ENCODE results near the gene A4GALT. TPM values are rescaled to one million over a fixed set of nuclear protein-coding genes. Genes with fewer than 3 reads are reported as not detected.

The A4GALT gene
- total and polyA plus RNA-seq, 7 donors: 1.6 to 51.0 (median 23.5) TPM

GRCh38 chr22:42726811-42727210 is 6.1 kb upstream of the A4GALT start:
- intact Hi-C loops (cut with DNase I): no loop called here
- H3K27ac ChIP-seq: no peak overlapping the region
- no peaks in the 10 kb centered on the region for H3K4me1 ChIP-seq
- no peaks in the 10 kb centered on the region for H3K9me3 ChIP-seq
- DNase-seq: no peak
- no peak overlapping the region for H3K4me3 ChIP-seq
- no peaks in the 10 kb centered on the region for H3K36me3 ChIP-seq
- TF ChIP-seq CTCF (IDR thresholded peaks at IDR 0.05) (no peak), POLR2AphosphoS5 (IDR thresholded peaks at IDR 0.05) (no peak), POLR2A (IDR thresholded peaks at IDR 0.05) (no peak), EP300 (IDR thresholded peaks at IDR 0.05) (no peak)
- no peaks in the 10 kb centered on the region for H3K27me3 ChIP-seq
- 85 to 90% methylated on average over 6 of the region's 6 CpGs for WGBS, 2 donors

DNA sequence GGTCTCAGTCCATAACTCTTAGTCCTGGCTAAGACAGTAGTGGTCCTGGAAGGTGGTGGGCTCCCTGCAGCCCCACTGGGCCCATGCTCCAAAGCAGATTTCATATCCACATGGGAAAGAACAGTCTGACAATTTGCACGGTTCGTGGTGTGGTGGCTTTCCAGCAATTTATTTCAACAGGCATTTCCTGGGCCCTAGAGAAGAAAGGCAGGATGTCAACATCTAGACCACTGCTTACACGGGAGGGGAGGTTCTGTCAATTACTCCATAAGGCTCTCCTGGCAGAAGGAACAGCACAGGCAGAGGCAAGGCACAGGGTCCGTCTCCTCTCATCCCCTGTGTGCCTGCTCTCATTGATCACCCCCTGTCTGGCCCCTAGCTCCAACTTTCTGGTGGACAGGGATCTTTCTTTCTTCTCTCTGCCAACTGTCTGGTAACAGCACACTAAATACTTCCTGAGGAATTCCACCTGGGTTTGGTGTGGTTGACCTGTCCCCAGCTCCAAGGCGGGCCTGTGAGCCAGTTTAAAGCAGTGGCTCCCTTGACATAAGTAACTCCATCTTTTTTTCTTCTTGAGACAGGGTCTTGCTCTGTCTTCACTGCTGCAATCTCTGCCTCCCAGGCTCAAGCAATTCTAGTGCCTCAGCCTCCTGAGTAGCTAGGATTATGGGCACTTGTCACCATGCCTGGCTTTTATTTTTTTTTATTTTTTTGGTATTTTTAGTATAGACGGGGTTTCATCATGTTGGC is 5.1 kb upstream of the A4GALT start:
- Histone ChIP-seq H3K9me3 (no peaks in the 10 kb centered on the region), H3K36me3 (no peaks in the 10 kb centered on the region), H3K4me1 (peaks cover 0 to 8% (median 4%) of the 10 kb centered on the region in 4 donors), H3K27me3 (no peaks in the 10 kb centered on the region), H3K4me3 (no peak overlapping the region), H3K27ac (no peak overlapping the region)
- WGBS, 2 donors: 71 to 73% methylated on average over 6 of the region's 6 CpGs
- TF ChIP-seq POLR2AphosphoS5 (IDR thresholded peaks at IDR 0.05): no peak
- TF ChIP-seq CTCF (IDR thresholded peaks at IDR 0.05): no peak
- TF ChIP-seq EP300 (IDR thresholded peaks at IDR 0.05): no peak
- TF ChIP-seq POLR2A (IDR thresholded peaks at IDR 0.05): no peak
- no peak for DNase-seq
- intact Hi-C loops (cut with DNase I): no loop called here

DNA sequence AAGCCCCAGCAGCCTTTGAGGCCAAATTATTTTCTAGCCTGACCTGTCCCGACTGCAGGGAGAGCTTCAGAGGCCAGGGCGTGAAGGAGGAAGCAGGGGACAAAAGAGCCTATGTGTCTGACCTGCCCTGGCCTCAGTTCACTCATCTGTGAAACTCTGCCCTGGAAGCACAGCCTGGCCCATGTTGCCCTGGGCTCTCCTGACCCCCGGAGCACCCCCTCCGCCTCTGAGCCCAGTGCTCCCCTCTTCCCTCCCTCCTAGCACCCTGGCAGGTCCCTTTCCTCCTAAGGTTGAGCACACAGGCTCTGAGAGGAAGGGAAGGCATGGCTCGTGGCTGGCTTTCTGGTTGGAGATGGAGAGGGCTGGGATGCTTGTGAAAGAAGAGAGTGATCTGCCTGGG is 3.4 kb upstream of the A4GALT start:
- Histone ChIP-seq H3K4me3 (no peak overlapping the region), H3K27ac (no peak overlapping the region), H3K4me1 (peaks cover 0 to 14% (median 11%) of the 10 kb centered on the region in 4 donors), H3K27me3 (peaks cover 0 to 7% (median 0%) of the 10 kb centered on the region in 3 donors), H3K36me3 (no peaks in the 10 kb centered on the region), H3K9me3 (no peaks in the 10 kb centered on the region)
- intact Hi-C loops (cut with DNase I): no loop called here
- 47 to 76% methylated on average over 5 of the region's 5 CpGs for WGBS, 2 donors
- no peak for DNase-seq
- TF ChIP-seq POLR2AphosphoS5 (IDR thresholded peaks at IDR 0.05) (no peak), CTCF (IDR thresholded peaks at IDR 0.05) (no peak), POLR2A (IDR thresholded peaks at IDR 0.05) (no peak), EP300 (IDR thresholded peaks at IDR 0.05) (no peak)

- H3K4me3 ChIP-seq: peak overlapping the region; percentile 74 to 98 (median 88)
- TF ChIP-seq CTCF (IDR thresholded peaks at IDR 0.05) (no peak), EP300 (IDR thresholded peaks at IDR 0.05) (no peak), POLR2A (IDR thresholded peaks at IDR 0.05) (no peak), POLR2AphosphoS5 (IDR thresholded peaks at IDR 0.05) (no peak)
- H3K9me3 ChIP-seq: no peaks in the 10 kb centered on the region
- H3K36me3 ChIP-seq: no peaks in the 10 kb centered on the region
- 2 to 4% methylated on average over 22 of the region's 22 CpGs for WGBS, 2 donors
- intact Hi-C loops (cut with DNase I): no loop called here
- no peak for DNase-seq
- peaks cover 0 to 41% (median 38%) of the 10 kb centered on the region in 4 donors for H3K4me1 ChIP-seq
- H3K27ac ChIP-seq: peak overlapping the region; percentile 95 to 96 (median 96)
- peaks cover 0 to 7% (median 0%) of the 10 kb centered on the region in 3 donors for H3K27me3 ChIP-seq
Observed at GRCh38 chr22:42721045-42721434, 370 bp upstream of the A4GALT start.
